Stimulated activated CD8-positive, alpha-beta memory T cell treated with anti-CD3 and anti-CD28 coated beads, Interleukin-7, amount 100 ng/mL, for 4 hours (primary cell): ENCODE results near the gene RCSD1.
A peak's percentile ranks its signal among the peaks of the same experiment; 100 is the strongest.

ENCODE experiments used
- DNase-seq, 2 donors: peaks; one replicate each; pipeline ENCODE4 v3.0.0-alpha.2; 2020; ENCODE audit warnings: low read depth in 2 of 2

The RCSD1 gene

DNA sequence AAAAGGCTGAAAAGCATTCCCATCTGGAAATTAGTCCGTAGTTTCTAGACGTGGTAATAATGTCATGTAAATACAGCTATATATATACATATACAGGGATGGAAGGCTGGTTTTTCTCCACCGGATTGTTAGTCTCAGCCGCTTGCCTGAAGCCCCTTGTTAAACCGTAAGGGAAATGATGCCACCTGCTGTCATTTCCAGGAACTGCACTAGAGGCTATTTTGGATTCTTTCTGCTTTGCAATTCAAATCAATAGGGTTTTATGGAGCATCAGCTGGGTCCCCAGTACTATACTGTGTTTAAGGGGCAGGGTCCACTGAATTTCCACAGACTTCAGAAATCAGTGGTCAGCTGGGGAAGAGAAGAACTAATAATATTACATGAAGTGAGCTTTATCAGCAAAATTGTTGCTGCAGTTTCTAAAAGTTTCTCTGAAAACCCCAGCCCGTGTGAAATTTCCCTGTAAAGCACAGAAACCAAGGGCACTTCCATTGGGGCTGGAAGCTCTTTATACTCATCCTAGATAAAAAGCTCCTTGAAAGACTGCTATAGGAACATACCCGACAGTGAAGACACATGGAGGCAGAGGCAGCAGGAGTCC is 58.0 kb downstream of the RCSD1 start:
- DNase-seq = peak; percentile 50 to 77

DNA sequence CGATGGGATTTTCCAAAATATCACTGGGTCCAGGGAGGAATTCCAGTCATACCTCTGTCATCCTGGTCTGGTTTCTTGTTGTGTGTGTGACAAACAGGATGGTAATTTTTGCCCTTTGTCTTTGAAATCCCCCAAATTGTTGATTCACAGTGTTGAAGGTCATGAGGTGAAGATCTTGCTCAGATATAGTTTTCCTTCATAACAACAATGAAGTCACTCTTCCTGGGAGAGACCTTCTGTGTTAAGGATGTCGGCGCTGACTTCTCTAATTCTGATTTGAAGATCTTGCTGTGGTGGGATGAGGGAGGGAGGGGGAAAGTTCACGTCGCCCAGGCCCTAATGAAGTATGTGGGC is 59.5 kb downstream of the RCSD1 start:
- DNase-seq = no peak

DNA sequence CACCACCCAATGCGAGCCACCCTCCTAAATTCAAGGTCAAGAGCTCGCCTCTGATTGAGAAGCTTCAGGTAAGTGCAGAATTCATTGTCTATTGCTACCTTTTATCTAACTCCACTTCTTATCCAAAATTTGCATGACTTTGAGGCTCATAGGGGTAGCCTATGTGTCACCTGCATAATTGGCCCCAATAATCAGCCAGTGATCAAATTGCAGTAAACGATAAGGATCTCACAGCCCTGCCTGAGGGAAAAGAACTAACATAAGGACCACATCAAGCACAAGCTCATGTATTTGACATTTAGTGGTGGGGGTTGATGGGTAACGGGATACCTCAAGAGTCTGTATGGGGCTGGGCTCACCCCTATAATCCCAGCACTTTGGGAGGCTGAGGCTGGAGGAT is 60.0 kb downstream of the RCSD1 start:
- DNase-seq = no peak

DNA sequence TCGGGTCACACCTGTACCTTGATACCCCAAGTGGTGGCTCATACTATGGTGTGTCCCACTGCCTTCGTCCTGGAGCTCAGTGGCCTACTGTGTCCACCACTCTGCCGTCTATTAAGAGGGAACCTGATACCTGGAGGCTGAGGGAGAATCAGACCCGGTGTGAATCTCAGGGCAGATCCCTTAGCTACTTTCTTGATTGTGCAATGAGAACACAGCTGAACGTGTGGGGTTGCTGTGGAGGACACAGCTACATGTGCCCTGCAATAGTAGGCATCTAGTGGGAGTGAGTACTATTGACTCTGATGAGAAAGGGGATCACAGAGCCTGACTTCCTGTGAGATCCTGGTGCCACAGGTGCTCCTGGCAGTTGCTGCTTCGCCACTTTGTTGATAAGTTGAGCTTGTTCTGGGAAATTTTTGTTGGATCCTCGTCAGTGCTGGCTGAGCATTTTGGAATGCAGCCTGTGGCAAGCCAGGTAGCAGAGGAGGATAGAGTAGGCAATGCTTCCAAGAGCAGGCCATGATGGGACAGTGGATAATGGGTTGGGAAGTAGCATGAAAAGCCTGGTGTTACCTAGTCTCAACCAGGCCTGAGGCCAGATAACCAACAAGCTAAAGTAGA is 63.5 kb downstream of the RCSD1 start:
- no peak for DNase-seq

DNA sequence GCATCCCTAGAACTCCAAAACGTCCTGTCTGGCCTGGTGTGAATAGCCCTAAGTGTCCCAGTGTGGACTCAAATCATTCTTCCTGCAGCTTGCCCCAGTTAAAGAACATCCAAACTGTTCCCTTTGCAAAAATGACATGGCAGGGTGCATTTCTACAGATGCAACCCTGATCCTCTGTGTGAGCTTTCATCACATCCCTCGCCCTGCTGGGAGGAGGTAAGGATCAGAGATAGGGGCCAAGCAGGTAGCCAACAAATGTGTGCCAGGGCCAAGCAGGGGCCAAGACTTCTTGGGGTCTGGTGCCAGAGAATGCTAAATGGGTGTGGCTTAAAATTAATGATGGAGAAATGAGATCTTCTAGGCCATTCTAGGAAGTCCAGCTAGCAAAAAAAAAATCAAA is 64.7 kb downstream of the RCSD1 start:
- no peak for DNase-seq

DNA sequence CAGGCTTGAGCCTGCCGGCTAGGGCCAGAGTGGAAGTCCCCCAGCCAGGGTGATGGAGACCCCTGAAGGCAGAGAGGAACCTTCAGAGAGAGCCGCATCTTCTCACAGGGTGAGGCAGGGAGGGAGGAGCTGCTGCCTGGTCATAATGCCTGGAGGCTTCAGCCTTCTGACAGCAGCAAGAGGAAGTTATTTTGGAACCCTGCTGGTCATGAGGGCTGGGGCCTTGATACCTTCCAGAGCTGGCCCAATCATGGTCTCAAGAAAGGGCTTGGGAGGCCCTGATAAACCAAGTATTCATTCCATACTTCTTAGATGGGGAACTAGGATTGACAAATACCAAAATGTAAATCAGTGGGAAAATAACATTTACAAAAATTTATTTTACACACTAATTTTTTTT is 65.1 kb downstream of the RCSD1 start:
- DNase-seq = no peak

DNA sequence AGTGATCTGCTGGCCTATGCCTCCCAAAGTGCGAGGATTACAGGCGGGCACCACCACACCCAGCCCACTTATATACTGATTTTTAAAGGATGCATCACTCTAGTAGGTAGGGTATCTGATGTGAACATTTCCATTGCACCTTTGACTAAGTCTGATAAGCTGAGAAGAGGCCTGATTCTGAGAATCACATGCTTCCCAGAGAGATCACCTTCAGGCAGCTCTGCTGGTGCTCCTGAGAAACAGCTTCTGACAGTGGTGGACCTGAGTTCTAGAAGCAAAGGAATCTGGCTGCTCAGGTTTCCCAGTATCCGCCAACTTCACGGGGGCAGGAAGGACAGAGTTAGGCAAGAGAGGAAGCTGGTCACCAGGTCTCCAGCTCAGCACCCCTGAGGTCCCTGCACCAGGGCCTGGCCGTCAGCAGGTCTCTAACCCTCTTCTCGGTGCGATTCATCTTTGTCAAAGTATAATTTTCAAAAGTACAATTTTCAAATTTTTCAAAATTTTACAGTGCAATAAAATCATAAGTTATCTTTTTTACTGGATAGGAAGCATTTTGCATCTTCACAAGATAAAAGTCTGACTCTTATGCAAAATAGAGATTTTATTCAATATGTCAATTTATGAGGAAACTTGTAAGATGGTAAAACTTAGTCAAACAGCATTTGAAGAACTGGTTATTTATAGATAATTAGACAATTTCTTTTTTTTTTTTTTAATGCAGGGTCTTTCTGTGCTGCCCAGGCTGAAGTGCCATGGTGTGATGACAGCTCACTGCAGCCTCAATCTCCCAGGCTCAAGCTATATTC is 65.9 kb downstream of the RCSD1 start:
- no peak for DNase-seq

DNA sequence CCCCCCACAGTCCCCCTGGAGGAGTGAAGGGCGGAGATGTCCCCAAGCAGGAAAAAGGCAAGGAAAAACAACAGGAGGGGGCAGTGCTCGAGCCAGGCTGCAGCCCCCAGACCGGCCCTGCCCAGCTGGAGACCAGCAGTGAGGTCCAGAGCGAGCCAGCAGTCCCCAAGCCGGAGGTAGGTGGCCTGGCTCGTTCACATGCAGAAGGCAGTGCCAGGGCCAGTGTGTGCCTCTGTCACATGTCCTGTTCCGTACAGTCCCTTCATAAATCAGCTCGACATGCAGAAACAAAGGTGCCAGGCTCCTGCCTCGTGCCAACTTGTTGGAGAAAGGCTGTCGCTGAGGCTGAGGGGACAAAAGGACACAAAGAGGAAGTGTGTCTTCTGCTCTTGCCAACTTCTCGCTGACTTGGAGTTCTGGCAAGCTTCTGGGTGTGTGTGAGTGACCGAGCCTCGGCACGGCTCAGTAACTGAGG is 67.7 kb downstream of the RCSD1 start:
- DNase-seq = no peak

GRCh38 chr1:167698313-167698712 is 68.3 kb downstream of the RCSD1 start:
- no peak for DNase-seq

DNA sequence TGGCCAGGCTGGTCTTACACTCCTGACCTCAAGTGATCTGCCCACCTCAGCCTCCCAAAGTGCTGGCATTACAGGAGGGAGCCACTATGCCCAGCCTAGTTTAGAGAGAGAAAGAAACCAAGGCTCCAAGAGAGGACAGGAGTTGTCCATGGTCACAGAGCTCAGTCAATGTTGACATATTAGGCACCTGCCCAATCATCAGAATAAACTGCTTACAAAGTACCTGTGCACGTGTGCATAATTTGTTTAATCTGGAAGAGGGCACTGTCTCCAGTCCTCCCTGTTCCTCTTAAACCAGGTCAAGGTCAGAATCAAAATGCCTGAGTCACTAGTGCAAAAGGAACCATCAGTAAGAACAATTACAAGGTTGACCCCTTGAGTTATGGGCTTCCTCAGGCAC is 71.5 kb downstream of the RCSD1 start:
- DNase-seq = no peak

GRCh38 chr1:167703557-167703956 is 73.5 kb downstream of the RCSD1 start:
- DNase-seq = no peak

DNA sequence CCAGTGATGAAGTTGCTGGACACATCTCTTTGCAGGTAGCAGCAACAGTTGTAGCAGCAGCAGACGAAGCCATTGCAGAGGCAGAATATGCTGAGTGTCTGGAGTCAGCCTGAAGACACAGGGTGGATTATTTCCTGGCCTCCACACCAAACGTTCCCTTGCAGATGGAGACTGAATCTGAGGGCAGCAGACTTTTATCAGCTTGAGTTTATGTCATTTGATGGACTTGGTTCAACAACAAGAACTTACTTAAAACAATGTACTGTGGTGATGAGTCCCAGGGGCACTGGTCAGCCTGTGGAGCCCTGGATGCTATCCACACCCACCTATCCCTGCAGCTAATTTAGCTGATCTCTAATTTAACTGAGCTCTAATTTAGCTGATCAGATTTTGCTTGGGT is 74.7 kb downstream of the RCSD1 start:
- no peak for DNase-seq

GRCh38 chr1:167705250-167705649 is 75.2 kb downstream of the RCSD1 start:
- DNase-seq = no peak

DNA sequence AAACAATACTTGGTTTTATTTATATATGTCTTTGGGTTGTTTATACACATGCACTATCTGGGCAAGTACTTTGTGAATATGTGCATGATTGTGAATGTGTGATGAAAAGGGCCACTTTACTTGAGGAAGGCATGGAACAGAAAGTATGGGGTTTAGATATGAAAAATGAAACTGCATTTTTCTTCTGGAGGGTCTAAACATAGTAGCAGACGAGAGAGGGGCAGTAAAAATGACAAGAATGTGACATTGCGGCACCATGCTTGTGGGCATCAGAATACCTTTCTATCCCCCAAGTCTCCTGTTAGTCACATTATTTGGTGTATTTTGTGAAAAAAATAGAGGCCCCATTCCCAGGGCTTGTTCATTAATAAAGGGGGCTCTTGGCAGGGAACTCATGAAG is 76.3 kb downstream of the RCSD1 start:
- no peak for DNase-seq

DNA sequence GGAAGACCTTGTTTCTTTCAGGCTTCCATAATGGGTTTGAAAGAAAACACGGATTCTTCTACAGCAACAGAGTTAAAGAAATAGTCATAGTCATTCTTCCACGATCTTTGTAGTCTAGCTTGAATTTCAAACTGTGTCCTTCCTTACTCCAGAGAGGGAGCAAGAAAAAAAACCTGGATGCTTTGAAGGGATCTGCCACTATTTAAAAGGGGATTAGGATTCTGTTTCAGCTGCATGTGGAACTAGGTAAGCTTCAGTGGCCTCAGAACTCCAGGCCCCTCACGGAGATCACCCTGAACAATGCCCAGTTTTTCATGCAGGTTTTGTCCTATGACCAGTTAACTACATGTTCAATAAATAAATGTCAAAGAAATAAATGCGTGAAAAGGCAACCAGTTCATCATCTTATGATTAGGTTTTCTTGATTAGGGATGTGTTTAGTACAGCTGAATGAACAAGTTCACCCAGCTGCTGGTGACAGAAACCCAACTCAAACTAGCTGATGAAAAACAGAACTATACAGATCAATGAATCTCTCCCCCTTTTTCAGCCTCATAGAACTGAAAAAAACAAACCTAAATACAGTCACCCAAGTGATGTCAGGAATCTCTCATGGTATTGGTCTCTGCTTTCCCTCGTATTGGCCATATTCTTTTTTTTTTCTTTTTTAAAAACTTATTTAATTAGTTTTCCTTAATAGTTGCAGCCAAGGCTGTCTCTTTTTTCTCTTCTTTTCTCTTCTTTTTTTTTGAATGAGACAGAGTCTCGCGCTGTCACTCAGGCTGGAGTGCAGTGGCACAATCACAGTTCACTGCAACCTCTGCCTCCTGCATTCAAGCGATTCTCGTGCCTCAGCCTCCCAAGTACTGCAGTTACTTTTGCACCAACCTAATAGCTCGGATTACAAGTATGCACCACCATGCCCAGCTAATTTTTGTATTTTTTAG is 77.2 kb downstream of the RCSD1 start:
- DNase-seq = no peak

DNA sequence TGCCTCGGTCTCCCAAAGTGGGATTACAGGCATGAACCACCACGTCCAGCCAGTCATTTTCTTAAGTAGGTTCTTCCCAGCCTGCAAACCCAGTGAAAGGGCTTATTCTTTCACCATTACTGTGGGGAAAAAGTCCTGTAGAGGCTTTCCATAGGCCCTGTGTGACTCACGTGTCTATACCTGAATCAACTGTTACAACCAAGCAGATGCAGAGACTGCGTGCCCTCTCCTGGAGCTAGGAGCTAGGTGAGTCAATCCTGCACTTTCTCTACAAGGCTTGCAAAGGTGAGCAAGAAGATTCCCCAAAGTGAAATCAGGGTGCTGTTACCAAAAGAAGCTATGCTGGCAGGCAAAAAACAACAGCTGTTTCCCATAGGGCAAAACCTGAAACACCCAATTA is 77.9 kb downstream of the RCSD1 start:
- DNase-seq = no peak

- DNase-seq = no peak
Measured at GRCh38 chr1:167708940-167709389, 78.9 kb downstream of the RCSD1 start.

GRCh38 chr1:167710836-167711235 is 80.8 kb downstream of the RCSD1 start:
- DNase-seq = no peak

- DNase-seq = no peak
Measured at GRCh38 chr1:167711797-167712196, 81.8 kb downstream of the RCSD1 start.

GRCh38 chr1:167713330-167714081 is 83.5 kb downstream of the RCSD1 start:
- DNase-seq = no peak

DNA sequence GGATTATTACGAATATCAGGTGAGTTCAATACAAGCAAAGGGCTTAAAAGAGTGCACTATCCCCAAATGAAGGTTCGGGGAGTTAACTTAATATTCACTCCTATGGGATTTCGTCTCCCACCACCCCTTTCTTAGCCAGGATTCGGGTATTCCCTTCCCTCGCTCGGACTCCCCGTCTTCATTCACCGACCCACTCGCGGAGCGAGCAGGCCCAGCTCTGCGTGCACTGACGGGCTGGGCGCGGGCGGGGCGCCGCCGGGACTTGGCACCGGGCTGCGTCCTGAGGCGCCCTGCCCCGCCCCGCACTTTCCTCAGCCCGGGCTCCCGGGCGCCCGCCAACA is 84.0 kb downstream of the RCSD1 start:
- DNase-seq = peak in 1 of 2 donors; percentile 79
